Measurements from ENCODE around the gene ZNHIT3. TPM values are rescaled to one million over a fixed set of nuclear protein-coding genes. Genes with fewer than 3 reads are reported as not detected.
A peak's percentile ranks its signal among the peaks of the same experiment; 100 is the strongest.

Gene ZNHIT3
- total and polyA plus RNA-seq, 2 of the 13 experiments (the other 11 are each of a cell fraction or from before 2014, with no cell fraction given), result 66.6 to 77.4 TPM

- no peak overlapping the region for H3K4me3 ChIP-seq (replicated peaks in 1 of 3; ENCODE audit: insufficient read depth in 1 of 3, low read depth in 2 of 3, low read length in 3 of 3)
- no peak overlapping the region for H3K27ac ChIP-seq (ENCODE audit: extremely low read length, insufficient read depth, low read length)
- CTCF ChIA-PET (ENCODE audit: low intra/inter-chr PET ratio, low total read pairs), result no interaction called here
- H3K79me2 ChIP-seq (ENCODE audit: insufficient read depth, low read length), result peaks cover 21% of the 10 kb centered on the region
- H3K36me3 ChIP-seq (replicated peaks in 1 of 2; ENCODE audit: control insufficient read depth in 1 of 2, insufficient read depth in 2 of 2, low read length in 2 of 2), result peaks cover 26 to 73% of the 10 kb centered on the region in 2 experiments
- no peaks in the 10 kb centered on the region for H4K20me1 ChIP-seq (ENCODE audit: insufficient read depth, low read length)
- BruUV-seq (replicated peaks), result no TSS peak
- ATAC-seq (no peak), FAIRE-seq (no peak), DNase-seq (ENCODE audit: low spot score) (no peak)
- intact Hi-C loops (cut with micrococcal nuclease; ENCODE audit: unreplicated experiment), result no loop called here
- TF ChIP-seq MAFK (conservative IDR thresholded peaks at IDR 0.05 in 1 of 2, IDR thresholded peaks at IDR 0.05 in 1 of 2; ENCODE audit: low read length in 2 of 2) (peak; percentile 98), KDM4B (CRISPR knock-in tag; IDR thresholded peaks at IDR 0.05) (no peak), ZNF546 (CRISPR knock-in tag; conservative IDR thresholded peaks at IDR 0.05) (no peak), ZNF407 (CRISPR knock-in tag; IDR thresholded peaks at IDR 0.05; ENCODE audit: not compliant biosample characterization) (no peak), NFIC (IDR thresholded peaks at IDR 0.05; ENCODE audit: low read length) (no peak), DDIT3 (CRISPR knock-in tag; IDR thresholded peaks at IDR 0.05) (no peak), MAFG (CRISPR knock-in tag; IDR thresholded peaks at IDR 0.05) (0 out of 2 replicates have a peak, but pooled peaks have one; percentile 45), THAP11 (CRISPR knock-in tag; IDR thresholded peaks at IDR 0.05) (no peak), MAFF (IDR thresholded peaks at IDR 0.05; ENCODE audit: low read depth, low read length) (peak; percentile 98), ELF3 (CRISPR knock-in tag; IDR thresholded peaks at IDR 0.05) (no peak), ZNF784 (CRISPR knock-in tag; IDR thresholded peaks at IDR 0.05; ENCODE audit: borderline replicate concordance) (no peak), ZNF775 (CRISPR knock-in tag; IDR thresholded peaks at IDR 0.05; ENCODE audit: borderline replicate concordance) (no peak), RFX1 (IDR thresholded peaks at IDR 0.05) (no peak), ZNF639 (CRISPR knock-in tag; conservative IDR thresholded peaks at IDR 0.05) (no peak)
- no peaks in the 10 kb centered on the region for H3K4me1 ChIP-seq (ENCODE audit: insufficient read depth, low read length)
- H3K9ac ChIP-seq (ENCODE audit: insufficient read depth, low read depth, low read length), result no peak overlapping the region
- H3K9me3 ChIP-seq (ENCODE audit: low read length), result no peaks in the 10 kb centered on the region
- in situ Hi-C loops (cut with HindIII; ENCODE audit: extremely low pct_ligation_motif_present, low pct_unique_long_range_greater_than_20kb), result loop anchor here (25.0 kb wide), 1 partner anchor 532 kb away; no protein-coding TSS in a partner anchor
- H3K4me2 ChIP-seq (ENCODE audit: low read depth, low read length), result no peak overlapping the region
- POLR2A ChIA-PET, result interaction anchor here (1.3 to 1.8 kb wide), 2 partner anchors 8 to 40 kb away, joined by 4 to 7 read pairs; partner anchors contain the start of genes MYO19, PIGW and ZNHIT3
- no peak overlapping the region for H2AFZ ChIP-seq (ENCODE audit: low read length)
- WGBS (ENCODE audit: low lambda C conversion rate), result 92% methylated on average over 5 of the region's 5 CpGs
- no peaks in the 10 kb centered on the region for H3K27me3 ChIP-seq (ENCODE audit: control insufficient read depth in 1 of 2, insufficient read depth in 2 of 2, low read length in 2 of 2)
Observed at GRCh38 chr17:36494674-36495073, 8.2 kb downstream of the ZNHIT3 start.
